LNCaP clone FGC (cell line): ENCODE results near the gene PXDC1.
"Not testable (repeated sequence)": the region's sequence is repeated elsewhere in the genome, so short reads cannot be mapped to it uniquely, and the experiment has no call there.

Experiments used
- DNase-seq: peaks from one replicate; pipeline ENCODE4 v3.0.0-alpha.2; 2011; ENCODE audit warnings: low read depth
- H3K4me3 ChIP-seq: 2 replicates; pipeline ENCODE4 v1.5.1; 2011; ENCODE audit warnings: mild to moderate bottlenecking, low read depth, low read length, control low read depth
- CTCF ChIP-seq: IDR thresholded peaks from 2 replicates; pipeline ENCODE4 v1.5.1; 2012; ENCODE audit warnings: mild to moderate bottlenecking; ENCODE audit not compliant: control insufficient read depth, insufficient read depth; ENCODE audit errors: extremely low read depth

The PXDC1 gene

GRCh38 chr6:3754776-3755175, 3.3 kb upstream of the PXDC1 start:
- no peak for TF ChIP-seq CTCF
- no peak overlapping the region for H3K4me3 ChIP-seq
- DNase-seq, result no peak

- not testable (repeated sequence) for H3K4me3 ChIP-seq, DNase-seq
Measured at GRCh38 chr6:3754032-3754725, 2.7 kb upstream of the PXDC1 start.

- H3K4me3 ChIP-seq, result no peak overlapping the region
- no peak for DNase-seq
- no peak for TF ChIP-seq CTCF
Measured at GRCh38 chr6:3753228-3753835, 1.8 kb upstream of the PXDC1 start.

GRCh38 chr6:3752531-3753227, 1.2 kb upstream of the PXDC1 start:
- no peak for DNase-seq
- no peak for TF ChIP-seq CTCF
- H3K4me3 ChIP-seq, result no peak overlapping the region

- no peak for DNase-seq
- TF ChIP-seq CTCF, result no peak; the same call in 1 of the 2 replicates
- H3K4me3 ChIP-seq, result peak overlapping the region; percentile 35
Measured at GRCh38 chr6:3751730-3752530, 417 bp upstream of the PXDC1 start.

- H3K4me3 ChIP-seq, result no peak overlapping the region
- DNase-seq, result no peak
- TF ChIP-seq CTCF, result no peak
Measured at GRCh38 chr6:3750317-3751076, 1.0 kb downstream of the PXDC1 start.
